Mesothelial cell of epicardium (in vitro differentiated cells): Measurements from ENCODE around the gene RUSF1. TPM values are rescaled to one million over a fixed set of nuclear protein-coding genes. Genes with fewer than 3 reads are reported as not detected.
A peak's percentile ranks its signal among the peaks of the same experiment; 100 is the strongest.

Experiments
- DNase-seq, 2 experiments: peaks; one replicate each; pipeline ENCODE4 v3.0.0; 2021; ENCODE audit warnings: low spot score in 2 of 2; ENCODE audit not compliant: unreplicated experiment in 2 of 2
- H3K27ac Mint-ChIP-seq: 2 replicates; pipeline ENCODE4 v1.8.0; 2021; ENCODE audit warnings: mixed read lengths
- H3K27me3 Mint-ChIP-seq: 2 replicates; pipeline ENCODE4 v1.8.0; 2021; ENCODE audit warnings: low read depth, mixed read lengths
- H3K36me3 Mint-ChIP-seq: 2 replicates; pipeline ENCODE4 v1.8.0; 2021; ENCODE audit warnings: mixed read lengths
- H3K4me1 Mint-ChIP-seq: 2 replicates; pipeline ENCODE4 v1.8.0; 2021; ENCODE audit warnings: mixed read lengths
- H3K4me3 Mint-ChIP-seq: 2 replicates; pipeline ENCODE4 v1.8.0; 2021; ENCODE audit warnings: mild to moderate bottlenecking, moderate library complexity, mixed read lengths
- H3K9me3 Mint-ChIP-seq: 2 replicates; pipeline ENCODE4 v1.8.0; 2021; ENCODE audit warnings: mixed read lengths
- CTCF ChIP-seq: fragments of 200-600 bp; sonication (generic); IDR thresholded peaks from one replicate; pipeline ENCODE4 v1.5.0; 2021; ENCODE audit warnings: antibody characterized with exemption; ENCODE audit not compliant: unreplicated experiment
- total RNA-seq: library from RNA; stranded (reverse); gene quantifications from 3 replicates; pipeline ENCODE4 v1.2.1, GENCODE V29; 2021

The RUSF1 gene
- total RNA-seq, 1 donor from 2014 or later: 88.9 TPM

GRCh38 chr16:31461921-31462804, 46.0 kb downstream of the RUSF1 start:
- H3K4me1 Mint-ChIP-seq: peaks cover 19% of the 10 kb centered on the region
- peaks cover 20% of the 10 kb centered on the region for H3K36me3 Mint-ChIP-seq
- no peak overlapping the region for H3K4me3 Mint-ChIP-seq
- no peaks in the 10 kb centered on the region for H3K27me3 Mint-ChIP-seq
- no peak for DNase-seq
- H3K9me3 Mint-ChIP-seq: no peaks in the 10 kb centered on the region
- no peak overlapping the region for H3K27ac Mint-ChIP-seq
- TF ChIP-seq CTCF: no peak

GRCh38 chr16:31461201-31461920, 46.8 kb downstream of the RUSF1 start:
- no peak for TF ChIP-seq CTCF
- peaks cover 25% of the 10 kb centered on the region for H3K4me1 Mint-ChIP-seq
- no peaks in the 10 kb centered on the region for H3K9me3 Mint-ChIP-seq
- H3K27me3 Mint-ChIP-seq: no peaks in the 10 kb centered on the region
- no peak for DNase-seq
- H3K36me3 Mint-ChIP-seq: peaks cover 16% of the 10 kb centered on the region
- peak overlapping the region; percentile 46 for H3K4me3 Mint-ChIP-seq
- peak overlapping the region; percentile 80 for H3K27ac Mint-ChIP-seq

- no peak for DNase-seq
- TF ChIP-seq CTCF: peak; percentile 65
- H3K36me3 Mint-ChIP-seq: peaks cover 16% of the 10 kb centered on the region
- H3K4me3 Mint-ChIP-seq: peak overlapping the region; percentile 87
- H3K4me1 Mint-ChIP-seq: peaks cover 31% of the 10 kb centered on the region
- peak overlapping the region; percentile 98 for H3K27ac Mint-ChIP-seq
- no peaks in the 10 kb centered on the region for H3K27me3 Mint-ChIP-seq
- no peaks in the 10 kb centered on the region for H3K9me3 Mint-ChIP-seq
These were observed 47.6 kb downstream of the RUSF1 start for GRCh38 chr16:31460582-31461002.

GRCh38 chr16:31459687-31460581, 48.3 kb downstream of the RUSF1 start:
- DNase-seq: peak; percentile 100
- H3K27me3 Mint-ChIP-seq: no peaks in the 10 kb centered on the region
- TF ChIP-seq CTCF: no peak
- peak overlapping the region; percentile 99 for H3K27ac Mint-ChIP-seq
- H3K4me1 Mint-ChIP-seq: peaks cover 36% of the 10 kb centered on the region
- no peaks in the 10 kb centered on the region for H3K9me3 Mint-ChIP-seq
- H3K36me3 Mint-ChIP-seq: peaks cover 11% of the 10 kb centered on the region
- H3K4me3 Mint-ChIP-seq: peak overlapping the region; percentile 87
